Subcutaneous adipose tissue (tissue), 4 donors: ENCODE results near the gene CAPZA3. TPM values are rescaled to one million over a fixed set of nuclear protein-coding genes. Genes with fewer than 3 reads are reported as not detected.

Source experiments
- CTCF ChIP-seq: fragments of 450-650 bp; IDR thresholded peaks from one replicate; pipeline ENCODE4 v1.5.1; 2016; ENCODE audit warnings: low read depth, mild to moderate bottlenecking, control low read depth, antibody characterized with exemption, moderate library complexity
- total RNA-seq, 4 donors: library from RNA; depleted of rRNA; stranded (reverse); fragments of >200 nt; gene quantifications; one replicate each; pipeline ENCODE4 v1.1.0, GENCODE V29; 2016

The CAPZA3 gene
- total RNA-seq = not detected

DNA sequence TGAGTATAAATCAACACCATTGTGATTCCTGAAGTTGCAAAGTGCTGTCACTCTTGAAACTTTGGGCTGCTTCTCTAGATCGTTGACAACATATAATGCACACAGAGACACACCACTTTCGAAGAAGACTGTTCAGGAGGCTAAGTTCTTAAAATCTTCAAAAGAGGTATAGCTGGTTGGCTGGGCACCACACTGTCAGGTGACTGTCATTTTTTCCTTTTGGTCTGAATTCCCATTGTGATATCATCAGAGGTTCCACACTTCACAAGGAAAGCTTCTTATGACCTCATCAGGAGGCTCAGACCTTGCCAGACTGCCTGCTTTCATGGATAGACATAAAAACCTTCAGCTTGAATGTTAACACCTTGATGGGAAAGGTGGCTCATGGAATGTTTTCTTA lies at the start of gene CAPZA3, which contains the start of gene PLCZ1:
Gene CAPZA3, plus strand, starts transcription at position 301 of the 400 bp plus-strand sequence. CDS start 150 bp downstream, outside the sequence.
Gene PLCZ1, minus strand, starts transcription at position 194 of the 400 bp plus-strand sequence. CDS start 641 bp downstream, outside the sequence.
- TF ChIP-seq CTCF = no peak

DNA sequence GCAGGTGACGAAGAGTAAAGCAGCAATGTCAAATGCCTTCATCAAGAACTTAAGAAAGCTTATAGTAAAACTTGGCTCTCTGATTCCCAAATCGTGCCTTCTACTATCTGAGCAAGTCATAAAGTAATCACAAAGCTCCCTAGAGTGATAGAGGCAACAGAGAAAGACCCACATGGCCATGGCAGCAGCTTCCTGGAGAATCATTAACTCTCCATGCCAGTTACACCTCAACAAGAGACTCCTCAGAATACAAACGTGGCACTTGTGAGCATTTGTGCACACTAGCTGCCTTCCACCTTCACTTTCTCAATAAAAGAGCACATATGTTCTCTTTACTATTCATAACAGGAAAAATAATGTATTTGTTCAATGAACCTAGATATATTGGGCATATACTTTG lies 48.1 kb upstream of the CAPZA3 start:
- no peak for TF ChIP-seq CTCF

DNA sequence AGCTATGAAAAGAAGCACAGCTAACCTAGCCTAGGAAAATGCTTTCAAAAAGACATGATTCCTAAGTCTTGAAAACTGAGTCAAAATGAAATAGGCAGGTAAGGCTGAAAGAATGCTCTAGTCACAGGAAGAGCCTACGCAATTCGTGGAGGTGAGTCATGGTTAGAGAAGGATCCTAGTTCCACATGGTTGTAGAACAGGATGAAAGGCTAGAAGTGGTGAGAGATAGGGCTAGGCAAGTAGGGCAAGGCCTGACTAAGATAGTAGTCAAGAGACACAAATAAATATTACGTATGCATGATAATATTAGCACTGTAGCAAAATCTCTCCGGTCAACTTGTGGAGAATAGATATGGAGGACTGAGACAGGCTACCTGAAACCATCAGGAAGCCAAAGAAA lies 47.3 kb upstream of the CAPZA3 start:
- TF ChIP-seq CTCF = no peak

GRCh38 chr12:18696971-18697602 lies 40.8 kb upstream of the CAPZA3 start:
- TF ChIP-seq CTCF = no peak

GRCh38 chr12:18700271-18700670 lies 37.6 kb upstream of the CAPZA3 start:
- no peak for TF ChIP-seq CTCF

DNA sequence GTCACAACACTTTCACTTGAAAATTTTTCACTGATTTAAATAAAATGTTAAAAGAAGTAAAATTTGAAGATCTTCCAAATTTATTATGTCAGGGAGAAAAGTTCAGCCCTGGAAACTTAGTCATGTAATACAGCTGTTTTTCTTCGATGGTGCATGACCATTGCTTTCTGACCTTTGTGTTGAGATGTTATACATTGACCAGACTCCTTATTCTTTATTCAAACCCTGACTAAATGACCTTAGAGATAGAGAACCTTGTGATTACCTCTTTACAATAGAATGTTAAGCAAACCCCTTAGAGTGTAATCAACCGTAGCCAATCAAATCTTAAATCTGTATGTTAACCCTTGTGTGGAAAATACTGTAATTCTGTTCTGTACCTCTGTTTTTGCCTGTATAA lies 34.6 kb upstream of the CAPZA3 start:
- TF ChIP-seq CTCF = no peak

GRCh38 chr12:18703911-18704310 lies 34.0 kb upstream of the CAPZA3 start:
- no peak for TF ChIP-seq CTCF
